ENCODE measurements around the gene ESAM. TPM values are rescaled to one million over a fixed set of nuclear protein-coding genes. Genes with fewer than 3 reads are reported as not detected.
A peak's percentile ranks its signal among the peaks of the same experiment; 100 is the strongest.

ESAM gene
- total RNA-seq, 1 experiment from 2014 or later, result 5.3 TPM

DNA sequence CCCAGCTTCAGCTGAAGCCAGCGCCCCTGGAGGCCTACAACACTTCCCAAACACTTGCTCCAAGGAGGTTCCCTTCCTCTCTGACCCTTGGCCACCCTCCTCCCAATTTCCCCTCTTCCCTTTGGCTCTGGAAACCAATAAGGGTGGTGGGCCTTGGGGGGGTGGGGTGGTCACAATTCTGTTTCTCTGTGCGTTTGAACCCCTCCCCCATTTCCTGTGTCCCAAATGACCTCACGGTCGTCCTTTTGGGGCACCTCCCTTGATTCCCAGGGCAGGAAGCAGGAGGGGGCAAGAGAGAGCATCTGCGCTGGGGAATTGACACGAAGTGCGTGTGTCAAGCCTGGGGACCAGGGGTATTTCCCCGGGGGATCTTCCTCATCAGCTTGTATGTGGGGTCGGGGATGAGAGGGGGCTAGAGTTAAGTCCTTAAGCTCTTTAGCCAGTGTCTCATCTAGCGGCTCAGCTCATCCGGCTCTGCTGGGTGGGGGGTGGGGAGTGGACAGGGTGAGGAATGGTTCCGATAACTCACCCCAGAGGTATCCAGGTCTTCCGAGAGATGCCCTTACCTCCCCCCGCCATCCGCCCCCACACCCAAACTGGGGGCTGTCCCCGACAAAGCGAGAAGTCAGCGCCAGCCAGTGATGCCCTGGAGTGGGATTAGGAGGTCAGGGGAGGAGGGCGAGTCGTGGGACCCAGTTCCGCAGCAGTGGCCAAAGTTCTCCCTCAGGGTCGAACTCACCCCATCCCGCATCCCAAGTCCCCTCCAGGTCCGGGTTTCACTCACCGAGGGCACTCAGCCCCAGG lies 587 bp downstream of the ESAM start:
- Mint-ChIP-seq H3K36me3 (ENCODE audit: insufficient read depth, unreplicated experiment) (peaks cover 22% of the 10 kb centered on the region), H3K27me3 (ENCODE audit: insufficient read depth, unreplicated experiment) (no peaks in the 10 kb centered on the region), H3K4me1 (ENCODE audit: low read depth, unreplicated experiment) (peaks cover 10% of the 10 kb centered on the region), H3K4me3 (ENCODE audit: unreplicated experiment) (peak overlapping the region; percentile 72), H3K27ac (ENCODE audit: unreplicated experiment) (no peak overlapping the region), H3K9me3 (ENCODE audit: unreplicated experiment) (no peaks in the 10 kb centered on the region)
- CTCF ChIA-PET, result interaction anchor here (0.7 to 3.8 kb wide), 10 partner anchors 9 to 117 kb away, joined by 3 to 50 read pairs (median 10); partner anchors contain the start of gene VSIG2
- Histone ChIP-seq H3K27me3 (replicated peaks; ENCODE audit: control insufficient read depth, insufficient read depth, low read length) (no peaks in the 10 kb centered on the region), H3K9me3 (no peaks in the 10 kb centered on the region), H3K36me3 (ENCODE audit: control insufficient read depth, insufficient read depth, low read length) (no peaks in the 10 kb centered on the region), H3K4me1 (peaks cover 24% of the 10 kb centered on the region), H3K4me3 (ENCODE audit: low read depth, low read length) (peak overlapping the region; percentile 52)
- DNase-seq, result no peak
- TF ChIP-seq, protein P1, sequence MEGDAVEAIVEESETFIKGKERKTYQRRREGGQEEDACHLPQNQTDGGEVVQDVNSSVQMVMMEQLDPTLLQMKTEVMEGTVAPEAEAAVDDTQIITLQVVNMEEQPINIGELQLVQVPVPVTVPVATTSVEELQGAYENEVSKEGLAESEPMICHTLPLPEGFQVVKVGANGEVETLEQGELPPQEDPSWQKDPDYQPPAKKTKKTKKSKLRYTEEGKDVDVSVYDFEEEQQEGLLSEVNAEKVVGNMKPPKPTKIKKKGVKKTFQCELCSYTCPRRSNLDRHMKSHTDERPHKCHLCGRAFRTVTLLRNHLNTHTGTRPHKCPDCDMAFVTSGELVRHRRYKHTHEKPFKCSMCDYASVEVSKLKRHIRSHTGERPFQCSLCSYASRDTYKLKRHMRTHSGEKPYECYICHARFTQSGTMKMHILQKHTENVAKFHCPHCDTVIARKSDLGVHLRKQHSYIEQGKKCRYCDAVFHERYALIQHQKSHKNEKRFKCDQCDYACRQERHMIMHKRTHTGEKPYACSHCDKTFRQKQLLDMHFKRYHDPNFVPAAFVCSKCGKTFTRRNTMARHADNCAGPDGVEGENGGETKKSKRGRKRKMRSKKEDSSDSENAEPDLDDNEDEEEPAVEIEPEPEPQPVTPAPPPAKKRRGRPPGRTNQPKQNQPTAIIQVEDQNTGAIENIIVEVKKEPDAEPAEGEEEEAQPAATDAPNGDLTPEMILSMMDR (IDR thresholded peaks at IDR 0.05; ENCODE audit: insufficient read depth in 1 of 2, low read depth in 1 of 2, low read length in 1 of 2, severe bottlenecking in 1 of 2, unreplicated experiment in 1 of 2), result no peak
- BruUV-seq (replicated peaks), result TSS peak; percentile 21
- POLR2A ChIA-PET, result interaction anchor here (0.9 kb wide), 1 partner anchor 88 kb away, joined by 3 read pairs; the partner anchor contains the start of genes SIAE and SPA17
- intact Hi-C loops (cut with micrococcal nuclease; ENCODE audit: unreplicated experiment), result loop anchor here (1.0 to 2.0 kb wide), 2 partner anchors 14 to 17 kb away; no protein-coding TSS in a partner anchor

DNA sequence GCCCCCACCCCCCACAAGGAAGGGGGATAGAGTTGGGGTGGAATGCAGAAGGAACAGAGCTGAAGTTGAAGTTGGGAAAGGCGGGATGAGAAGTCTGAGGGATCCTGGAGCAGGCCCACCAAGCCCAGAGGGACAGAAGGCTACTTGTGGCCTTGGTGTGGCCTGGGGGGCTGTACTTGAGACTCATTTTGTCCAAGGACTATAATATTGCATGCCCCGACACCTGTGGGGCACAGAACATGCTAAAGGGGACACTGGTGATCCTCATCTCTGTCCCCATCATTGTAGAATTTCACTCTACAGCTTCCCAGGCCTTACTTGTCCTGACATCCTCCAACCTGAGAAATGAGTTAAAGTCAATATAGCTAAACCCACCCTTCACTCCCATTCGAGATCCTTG lies 1.3 kb downstream of the ESAM start:
- H3K27me3 Mint-ChIP-seq (ENCODE audit: insufficient read depth, unreplicated experiment), result no peaks in the 10 kb centered on the region
- Histone ChIP-seq H3K4me1 (peaks cover 24% of the 10 kb centered on the region), H3K4me3 (ENCODE audit: low read depth, low read length) (no peak overlapping the region), H3K9me3 (no peaks in the 10 kb centered on the region), H3K36me3 (ENCODE audit: control insufficient read depth, insufficient read depth, low read length) (no peaks in the 10 kb centered on the region), H3K27me3 (replicated peaks; ENCODE audit: control insufficient read depth, insufficient read depth, low read length) (no peaks in the 10 kb centered on the region)
- intact Hi-C loops (cut with micrococcal nuclease; ENCODE audit: unreplicated experiment), result no loop called here
- H3K4me1 Mint-ChIP-seq (ENCODE audit: low read depth, unreplicated experiment), result peaks cover 10% of the 10 kb centered on the region
- CTCF ChIA-PET, result interaction anchor here (0.7 to 3.8 kb wide), 3 partner anchors 15 to 94 kb away, joined by 3 to 50 read pairs (median 4); no protein-coding TSS in a partner anchor
- TF ChIP-seq, protein P1 (IDR thresholded peaks at IDR 0.05; ENCODE audit: insufficient read depth in 1 of 2, low read depth in 1 of 2, low read length in 1 of 2, severe bottlenecking in 1 of 2, unreplicated experiment in 1 of 2), result no peak
- no peaks in the 10 kb centered on the region for H3K9me3 Mint-ChIP-seq (ENCODE audit: unreplicated experiment)
- H3K27ac Mint-ChIP-seq (ENCODE audit: unreplicated experiment), result no peak overlapping the region
- H3K4me3 Mint-ChIP-seq (ENCODE audit: unreplicated experiment), result no peak overlapping the region
- H3K36me3 Mint-ChIP-seq (ENCODE audit: insufficient read depth, unreplicated experiment), result peaks cover 16% of the 10 kb centered on the region
- no peak for DNase-seq
- POLR2A ChIA-PET, result interaction anchor here (0.9 kb wide), 1 partner anchor 87 kb away, joined by 3 read pairs; the partner anchor contains the start of genes SIAE and SPA17
- BruUV-seq (replicated peaks), result no TSS peak

DNA sequence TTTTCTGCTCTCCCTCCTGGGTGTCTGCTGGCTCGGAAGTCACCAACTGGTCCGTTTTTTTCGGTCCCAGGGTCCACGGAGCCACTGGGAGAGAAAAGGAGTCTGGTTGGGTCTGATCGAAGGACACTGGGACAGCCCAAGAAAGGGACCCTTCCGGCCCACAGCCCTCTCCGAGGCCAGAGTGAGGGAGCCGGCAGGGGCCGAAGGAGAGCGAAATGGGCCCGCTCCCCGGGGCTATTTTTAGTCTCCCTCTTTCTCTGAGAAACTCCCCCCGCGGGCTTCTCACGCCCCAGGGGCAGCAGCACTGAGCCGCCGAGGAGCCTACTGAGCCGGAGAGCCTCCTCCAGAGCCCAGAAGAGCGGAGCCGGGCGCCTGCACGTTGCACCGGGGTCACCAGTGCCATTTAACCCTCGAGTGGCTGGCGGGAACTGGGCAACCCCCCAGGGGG lies 1.9 kb downstream of the ESAM start:
- H3K27ac Mint-ChIP-seq (ENCODE audit: unreplicated experiment), result no peak overlapping the region
- POLR2A ChIA-PET, result no interaction called here
- intact Hi-C loops (cut with micrococcal nuclease; ENCODE audit: unreplicated experiment), result no loop called here
- TF ChIP-seq, protein P1 (IDR thresholded peaks at IDR 0.05; ENCODE audit: insufficient read depth in 1 of 2, low read depth in 1 of 2, low read length in 1 of 2, severe bottlenecking in 1 of 2, unreplicated experiment in 1 of 2), result no peak
- peaks cover 10% of the 10 kb centered on the region for H3K4me1 Mint-ChIP-seq (ENCODE audit: low read depth, unreplicated experiment)
- H3K4me1 ChIP-seq, result peaks cover 24% of the 10 kb centered on the region
- no peak overlapping the region for H3K4me3 Mint-ChIP-seq (ENCODE audit: unreplicated experiment)
- no peaks in the 10 kb centered on the region for H3K9me3 ChIP-seq
- no peaks in the 10 kb centered on the region for H3K36me3 ChIP-seq (ENCODE audit: control insufficient read depth, insufficient read depth, low read length)
- CTCF ChIA-PET, result interaction anchor here (0.7 to 3.8 kb wide), 3 partner anchors 14 to 86 kb away, joined by 4 to 50 read pairs (median 4); partner anchors contain the start of gene SPA17
- no peaks in the 10 kb centered on the region for H3K27me3 Mint-ChIP-seq (ENCODE audit: insufficient read depth, unreplicated experiment)
- no TSS peak for BruUV-seq (replicated peaks)
- no peak for DNase-seq
- H3K36me3 Mint-ChIP-seq (ENCODE audit: insufficient read depth, unreplicated experiment), result peaks cover 16% of the 10 kb centered on the region
- no peak overlapping the region for H3K4me3 ChIP-seq (ENCODE audit: low read depth, low read length)
- H3K9me3 Mint-ChIP-seq (ENCODE audit: unreplicated experiment), result no peaks in the 10 kb centered on the region
- H3K27me3 ChIP-seq (replicated peaks; ENCODE audit: control insufficient read depth, insufficient read depth, low read length), result no peaks in the 10 kb centered on the region
